Kidney (tissue), 14 donors: ENCODE data around the gene KRTAP5-1. TPM values are rescaled to one million over a fixed set of nuclear protein-coding genes. Genes with fewer than 3 reads are reported as not detected.

Experiments
- DNase-seq, 5 donors: peaks; one replicate each; pipeline ENCODE4 v3.0.0-alpha.2; 2013 to 2020
- FAIRE-seq: peaks from 2 replicates; lab custom pipeline; 2012; peaks lifted over from hg19 to GRCh38; lab: Jason Lieb, UNC
- H3K27ac ChIP-seq, 2 donors: one replicate each; pipeline ENCODE4 v1.7.0; 2013; ENCODE audit warnings: low read depth in 2 of 2, low read length in 2 of 2, inconsistent platforms in 1 of 2
- H3K27me3 ChIP-seq: one replicate; pipeline ENCODE4 v1.7.1; 2013; ENCODE audit warnings: low read length, inconsistent platforms; ENCODE audit not compliant: control insufficient read depth, insufficient read depth
- H3K36me3 ChIP-seq, 3 donors: one replicate each; pipeline versions ENCODE4 v1.7.0 to v1.7.1; 2013; ENCODE audit warnings: low read length in 3 of 3, control low read depth in 1 of 3, inconsistent platforms in 1 of 3; ENCODE audit not compliant: insufficient read depth in 3 of 3, control insufficient read depth in 2 of 3
- H3K4me1 ChIP-seq, 3 donors: one replicate each; pipeline versions ENCODE4 v1.7.0 to v1.7.1; 2013; ENCODE audit warnings: low read length in 3 of 3, inconsistent platforms in 1 of 3, low read depth in 1 of 3; ENCODE audit not compliant: control insufficient read depth in 2 of 3, insufficient read depth in 2 of 3
- H3K4me3 ChIP-seq, 3 donors: one replicate each; pipeline versions ENCODE4 v1.7.0 to v1.8.1; 2013; ENCODE audit warnings: low read length in 3 of 3, control low read depth in 1 of 3, inconsistent platforms in 1 of 3
- H3K9ac ChIP-seq, 3 donors: one replicate each; pipeline versions ENCODE4 v1.7.0 to v1.7.1; 2013; ENCODE audit warnings: low read length in 3 of 3, control low read depth in 1 of 3, inconsistent platforms in 1 of 3
- H3K9me3 ChIP-seq, 3 donors: one replicate each; pipeline versions ENCODE4 v1.7.0 to v1.7.1; 2013; ENCODE audit warnings: low read length in 3 of 3, control low read depth in 1 of 3, inconsistent platforms in 1 of 3; ENCODE audit not compliant: control insufficient read depth in 2 of 3, insufficient read depth in 1 of 3
- CTCF ChIP-seq: IDR thresholded peaks from 3 replicates; pipeline ENCODE4 v1.5.1; 2012; ENCODE audit warnings: mild to moderate bottlenecking, moderate library complexity, borderline replicate concordance; ENCODE audit not compliant: insufficient read depth; ENCODE audit errors: extremely low read depth
- intact Hi-C: fragments of 100-400 bp; cut with DNase I; formaldehyde crosslinking; loops from one replicate; pipeline ENCODE4 v1.11.1; 2022
- polyA plus RNA-seq: library from polyadenylated mRNA; stranded (reverse); fragments of 350-450 nt; fragmentation: Illumina TruSeq; extraction: RNeasy Lipid Tissue Mini Kit (QIAGEN cat#74804); gene quantifications from one replicate; pipeline ENCODE4 v1.2.3, GENCODE V29; 2014; ENCODE audit warnings: low read depth, low replicate concordance; ENCODE audit not compliant: insufficient read depth
- total RNA-seq: library from RNA; stranded (reverse); fragmentation: NEBNext Ultra II Directional; extraction: Animal tissue kit (Norgen Biotek cat#: 25700); gene quantifications from one replicate; pipeline ENCODE4 v1.2.1, GENCODE V29; 2021
- donor health status: control.
- donor health status: control.
- donor health status: control.
- donor health status: control.
- donor health status: control.
- donor health status: DM: yes; HTN: yes; CAD: no.
- donor health status: Normal renal cell carcinoma (clear cell type).

KRTAP5-1 gene
- total and polyA plus RNA-seq, 2 donors from 2014 or later, result not detected

GRCh38 chr11:1553808-1554594 is 31.1 kb downstream of the KRTAP5-1 start:
- Histone ChIP-seq H3K36me3 (no peaks in the 10 kb centered on the region), H3K27me3 (no peaks in the 10 kb centered on the region), H3K4me1 (peaks cover 0 to 14% (median 3%) of the 10 kb centered on the region in 3 donors), H3K27ac (no peak overlapping the region), H3K4me3 (no peak overlapping the region), H3K9me3 (no peaks in the 10 kb centered on the region), H3K9ac (peak overlapping the region in 1 of 3 donors; percentile 26)
- no peak for FAIRE-seq
- intact Hi-C loops, result no loop called here
- DNase-seq, result peak in 2 of 5 donors; percentile 52 to 82
- no peak for TF ChIP-seq CTCF

- no peaks in the 10 kb centered on the region for H3K9me3 ChIP-seq
- FAIRE-seq (no peak), DNase-seq (peak in 1 of 5 donors; percentile 56)
- H3K4me3 ChIP-seq, result no peak overlapping the region
- peaks cover 14% of the 10 kb centered on the region for H3K27me3 ChIP-seq
- H3K27ac ChIP-seq, result peak overlapping the region; percentile 83 to 93
- H3K36me3 ChIP-seq, result no peaks in the 10 kb centered on the region
- intact Hi-C loops, result no loop called here
- H3K9ac ChIP-seq, result peak overlapping the region in 1 of 3 donors; percentile 46
- peaks cover 0 to 9% (median 0%) of the 10 kb centered on the region in 3 donors for H3K4me1 ChIP-seq
- TF ChIP-seq CTCF, result no peak
Observed at GRCh38 chr11:1549338-1550330, 35.4 kb downstream of the KRTAP5-1 start.

GRCh38 chr11:1548221-1549070 is 36.6 kb downstream of the KRTAP5-1 start:
- intact Hi-C loops, result no loop called here
- Histone ChIP-seq H3K4me3 (peak overlapping the region in 1 of 3 donors; percentile 12), H3K9ac (peak overlapping the region in 1 of 3 donors; percentile 58), H3K27me3 (peaks cover 14% of the 10 kb centered on the region), H3K4me1 (peaks cover 0 to 7% (median 0%) of the 10 kb centered on the region in 3 donors), H3K27ac (peak overlapping the region; percentile 83 to 93), H3K9me3 (no peaks in the 10 kb centered on the region), H3K36me3 (no peaks in the 10 kb centered on the region)
- DNase-seq, result peak; percentile 86 to 94 (median 90)
- peak; percentile 17 for FAIRE-seq
- TF ChIP-seq CTCF, result no peak
